ENCODE measurements around the gene FRAT1.

GRCh38 chr10:97332591-97333350 lies 13.7 kb downstream of the FRAT1 start:
- no peak for TF ChIP-seq SPI1 (IDR thresholded peaks at IDR 0.05; ENCODE audit: low read depth, low read length)
- no peak for TF ChIP-seq POLR2AphosphoS5 (IDR thresholded peaks at IDR 0.05; ENCODE audit: low read depth, low read length)
- no peak for TF ChIP-seq POLR2A (IDR thresholded peaks at IDR 0.05; ENCODE audit: low read depth, low read length)
- no peak for TF ChIP-seq TAF1 (IDR thresholded peaks at IDR 0.05; ENCODE audit: low read depth, low read length)
- no peak for TF ChIP-seq PAX5 (IDR thresholded peaks at IDR 0.05; ENCODE audit: insufficient read depth, low read length, severe bottlenecking)
